Activated naive CD4-positive, alpha-beta T cell treated with anti-CD3 and anti-CD28 coated beads, Interleukin-2, amount 50 U/mL, for 72 hours (primary cell): ENCODE results near the gene LCNL1. TPM values are rescaled to one million over a fixed set of nuclear protein-coding genes. Genes with fewer than 3 reads are reported as not detected.

Source experiments
- ATAC-seq, 2 donors: fragments of 150-1000 bp; cut with Tn5 transposase; 2 replicates each; pipeline ENCODE4 v1.10.0; 2021; ENCODE audit warnings: mild to moderate bottlenecking in 2 of 2, moderate library complexity in 2 of 2
- DNase-seq, 2 donors: peaks; one replicate each; pipeline ENCODE4 v3.0.0; 2021 to 2022; ENCODE audit warnings: low spot score in 2 of 2
- H3K27ac Mint-ChIP-seq, 2 donors: one replicate each; pipeline ENCODE4 v1.8.0; 2022; ENCODE audit warnings: mild to moderate bottlenecking in 2 of 2, mixed read lengths in 2 of 2
- H3K36me3 Mint-ChIP-seq, 2 donors: one replicate each; pipeline ENCODE4 v1.8.0; 2022; ENCODE audit warnings: mixed read lengths in 2 of 2
- H3K9me3 Mint-ChIP-seq, 2 donors: one replicate each; pipeline ENCODE4 v1.8.0; 2022; ENCODE audit warnings: mixed read lengths in 2 of 2
- total RNA-seq, 2 donors: library from RNA; stranded (reverse); gene quantifications; one replicate each; pipeline ENCODE4 v1.2.3, GENCODE V29; 2022

The LCNL1 gene
- total RNA-seq, 2 donors from 2014 or later = not detected

GRCh38 chr9:136954270-136955083, 28.3 kb upstream of the LCNL1 start:
- DNase-seq (no peak), ATAC-seq (no peak)
- Mint-ChIP-seq H3K9me3 (peaks cover 9% of the 10 kb centered on the region in 2 donors), H3K36me3 (no peaks in the 10 kb centered on the region), H3K27ac (no peak overlapping the region)

DNA sequence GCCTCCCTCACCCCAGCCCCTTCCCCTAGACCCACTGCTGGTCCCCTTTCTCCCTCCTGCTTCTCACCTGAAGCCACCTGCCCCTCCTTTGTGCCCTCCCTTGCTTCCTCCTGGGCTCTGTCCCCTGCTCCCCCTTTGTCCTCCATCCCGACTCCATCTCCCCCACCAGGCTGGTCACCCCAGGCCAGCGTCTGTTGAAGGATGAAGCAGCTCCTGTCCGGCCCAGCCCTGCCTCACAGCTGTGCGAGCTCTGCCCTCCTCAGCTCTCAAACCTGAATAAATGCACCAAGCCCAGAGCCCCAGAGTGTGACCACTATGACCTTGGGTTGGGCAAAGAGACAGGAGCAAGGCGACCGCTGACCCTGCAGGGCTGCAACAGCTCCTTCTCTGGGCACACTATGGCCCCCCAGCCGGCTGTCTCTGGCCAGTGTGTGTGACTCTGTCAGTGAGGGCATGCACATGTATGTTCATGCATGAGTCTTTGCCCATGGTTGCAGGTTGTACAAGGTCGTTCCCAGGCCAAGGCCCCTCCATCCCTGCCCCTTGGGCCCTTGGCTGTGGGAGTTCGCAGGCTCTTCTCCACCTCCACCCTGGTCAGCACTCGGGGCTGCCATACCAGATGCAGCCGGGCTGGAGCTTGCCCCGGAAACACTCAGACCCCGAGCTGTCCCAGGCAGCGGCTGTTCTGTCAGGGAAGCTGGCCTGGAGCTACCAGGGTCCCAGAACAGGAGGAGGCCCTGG, 27.4 kb upstream of the LCNL1 start:
- no peak overlapping the region for H3K27ac Mint-ChIP-seq

DNA sequence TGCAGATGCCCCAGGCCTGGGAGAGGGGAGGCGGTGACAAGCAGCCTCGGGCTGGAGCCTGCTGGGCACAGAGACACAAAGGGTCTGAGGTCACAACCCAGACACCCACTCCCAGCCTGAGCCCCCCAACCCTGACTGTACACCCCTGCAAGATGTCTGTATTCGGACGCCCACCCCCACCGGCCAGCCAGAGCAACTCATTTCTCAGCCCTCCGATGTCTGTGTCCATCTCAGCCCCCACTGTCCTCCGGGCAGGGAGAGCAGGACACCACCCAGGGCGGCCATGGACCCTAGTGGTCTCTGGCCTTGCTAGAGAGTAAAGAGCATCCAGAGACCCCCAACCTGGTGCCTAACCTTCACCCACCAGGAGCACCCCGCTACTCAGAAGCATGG, 26.9 kb upstream of the LCNL1 start:
- Mint-ChIP-seq H3K36me3 (no peaks in the 10 kb centered on the region), H3K9me3 (peaks cover 9% of the 10 kb centered on the region in 2 donors)
- no peak for ATAC-seq

More for the DNA sequence above, 27.4 kb upstream of the LCNL1 start:
- peaks cover 9% of the 10 kb centered on the region in 2 donors for H3K9me3 Mint-ChIP-seq
- ATAC-seq (no peak), DNase-seq (no peak)
- no peaks in the 10 kb centered on the region for H3K36me3 Mint-ChIP-seq

GRCh38 chr9:136956604-136957003, 26.2 kb upstream of the LCNL1 start:
- no peak for ATAC-seq
- H3K27ac Mint-ChIP-seq = no peak overlapping the region

More for the DNA sequence above, 26.9 kb upstream of the LCNL1 start:
- DNase-seq = no peak
- no peak overlapping the region for H3K27ac Mint-ChIP-seq

GRCh38 chr9:136957461-136957860, 25.3 kb upstream of the LCNL1 start:
- Mint-ChIP-seq H3K27ac (no peak overlapping the region), H3K9me3 (peaks cover 9% of the 10 kb centered on the region in 2 donors), H3K36me3 (no peaks in the 10 kb centered on the region)
- no peak for DNase-seq
- ATAC-seq = no peak

More at GRCh38 chr9:136956604-136957003, 26.2 kb upstream of the LCNL1 start:
- Mint-ChIP-seq H3K9me3 (peaks cover 9% of the 10 kb centered on the region in 2 donors), H3K36me3 (no peaks in the 10 kb centered on the region)
- no peak for DNase-seq

DNA sequence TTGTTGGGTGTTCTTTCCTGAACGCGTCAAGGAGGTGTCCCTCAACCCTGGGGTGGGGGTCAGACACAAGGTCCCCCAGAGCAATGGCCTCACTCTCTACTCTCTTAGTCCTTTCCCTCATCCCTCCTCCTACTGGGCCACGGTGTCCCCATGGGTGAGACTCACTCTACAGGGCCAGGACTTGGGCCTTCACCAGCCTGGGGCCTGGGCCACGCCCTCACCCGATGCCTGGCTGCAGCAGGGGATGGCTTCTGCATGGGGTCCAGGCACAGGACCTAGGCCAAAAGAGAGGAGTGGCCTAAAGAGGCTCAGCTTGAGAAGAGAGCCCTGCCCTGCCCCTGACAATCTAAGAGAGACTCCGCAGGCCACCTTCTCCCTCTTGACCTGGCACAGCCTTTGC, 24.9 kb upstream of the LCNL1 start:
- H3K36me3 Mint-ChIP-seq = no peaks in the 10 kb centered on the region
- DNase-seq (no peak), ATAC-seq (no peak)
- H3K9me3 Mint-ChIP-seq = peaks cover 9% of the 10 kb centered on the region in 2 donors
- no peak overlapping the region for H3K27ac Mint-ChIP-seq

DNA sequence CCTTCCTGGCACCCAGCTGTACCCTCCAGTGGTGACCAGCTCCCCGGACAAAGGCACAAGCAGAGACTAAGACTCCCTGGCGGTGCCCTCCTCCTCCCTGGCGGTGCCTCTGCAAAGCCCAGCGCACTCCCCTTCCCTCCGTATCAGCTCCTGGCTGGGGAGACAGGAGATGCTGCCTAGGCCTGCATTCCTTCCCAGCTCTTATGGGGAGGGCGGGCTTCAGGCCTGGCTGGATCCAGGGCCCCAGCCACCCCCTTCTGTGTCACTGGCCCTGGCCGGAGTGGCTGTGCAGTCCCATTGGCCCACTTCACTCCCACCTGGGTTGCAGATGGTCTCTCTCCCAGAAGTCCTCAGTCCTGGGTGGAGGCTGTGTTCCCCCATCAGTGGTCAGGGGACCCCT, 24.3 kb upstream of the LCNL1 start:
- H3K36me3 Mint-ChIP-seq = no peaks in the 10 kb centered on the region
- DNase-seq (no peak), ATAC-seq (no peak)
- peaks cover 9% of the 10 kb centered on the region in 2 donors for H3K9me3 Mint-ChIP-seq
- H3K27ac Mint-ChIP-seq = no peak overlapping the region

DNA sequence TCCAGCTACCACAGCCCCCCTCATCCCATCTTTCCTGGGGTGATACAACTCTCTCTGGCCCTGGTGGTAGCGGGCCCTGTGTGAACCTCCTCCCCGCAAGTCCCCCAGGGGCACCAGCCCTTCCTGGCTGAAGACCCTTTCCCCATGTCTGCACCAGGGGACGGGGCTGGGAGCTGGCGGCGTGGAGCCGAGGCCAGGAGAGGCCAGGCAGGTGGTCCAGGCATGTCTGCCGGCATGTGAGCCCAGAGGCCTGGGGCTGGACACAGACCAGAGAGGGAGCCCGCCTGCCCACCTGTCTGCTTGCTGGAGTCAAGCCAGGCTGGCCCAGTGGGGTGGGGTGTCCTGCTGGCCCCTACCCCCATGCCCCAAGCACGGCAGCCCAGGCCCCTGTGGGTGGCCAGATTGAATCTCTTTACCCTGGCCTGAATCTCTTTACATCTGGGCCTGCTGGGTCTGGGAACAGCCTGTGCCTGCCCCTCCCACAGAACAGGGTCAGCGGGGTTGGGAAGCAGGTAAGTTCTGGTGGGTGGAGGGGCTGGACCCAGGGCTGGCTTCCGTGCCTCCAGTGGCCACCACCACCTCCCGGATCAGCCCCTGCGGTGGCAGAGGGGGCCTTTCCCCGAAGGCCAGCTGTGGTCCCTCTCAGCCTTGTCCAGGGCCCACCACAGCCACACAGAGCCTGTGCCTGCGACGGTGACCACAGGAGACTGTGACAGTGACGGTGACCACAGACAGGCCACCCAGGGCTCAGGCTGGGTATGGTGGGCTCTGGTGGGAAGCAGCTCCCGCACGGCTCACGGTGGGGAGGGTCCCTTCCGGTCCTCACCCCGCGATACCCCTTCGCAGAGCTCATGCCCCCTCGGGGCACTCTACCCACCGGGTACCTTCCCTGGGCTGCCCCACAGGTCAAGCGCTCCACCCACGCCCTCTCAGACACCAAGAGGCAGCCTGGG, 23.6 kb upstream of the LCNL1 start:
- H3K27ac Mint-ChIP-seq = no peak overlapping the region
- no peaks in the 10 kb centered on the region for H3K36me3 Mint-ChIP-seq
- peaks cover 9% of the 10 kb centered on the region in 2 donors for H3K9me3 Mint-ChIP-seq
- no peak for ATAC-seq
- DNase-seq = no peak

DNA sequence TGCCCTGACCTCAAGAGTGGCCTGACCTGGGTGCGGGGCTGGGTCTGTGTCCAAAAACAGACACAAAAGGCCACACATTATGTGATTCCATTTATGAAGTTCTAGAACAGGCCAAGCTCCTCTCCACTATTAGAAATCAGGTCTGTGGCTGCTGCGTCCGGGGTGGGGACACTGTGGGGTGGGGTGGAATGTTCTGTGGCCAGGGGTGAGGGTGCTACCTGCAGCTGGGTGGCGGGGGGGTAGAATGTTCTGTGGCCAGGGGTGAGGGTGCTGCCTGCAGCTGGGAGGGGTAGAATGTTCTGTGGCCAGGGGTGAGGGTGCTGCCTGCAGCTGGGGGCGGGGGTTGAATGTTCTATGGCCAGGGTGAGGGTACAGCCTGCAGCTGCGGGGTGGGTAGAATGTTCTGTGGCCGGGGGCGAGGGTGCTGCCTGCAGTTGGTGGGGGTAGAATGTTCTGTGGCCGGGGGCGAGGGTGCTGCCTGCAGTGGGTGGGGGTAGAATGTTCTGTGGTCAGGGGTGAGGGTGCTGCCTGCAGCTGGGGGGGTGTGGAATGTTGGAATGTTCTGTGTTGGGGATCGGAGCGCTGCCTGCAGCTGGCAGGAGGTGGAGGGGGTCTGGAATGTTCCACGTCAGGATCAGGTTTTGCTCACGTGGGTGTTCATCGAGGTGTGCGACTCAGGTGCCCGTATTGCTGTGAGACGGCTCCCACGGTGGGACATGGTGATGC, 22.4 kb upstream of the LCNL1 start:
- DNase-seq (no peak), ATAC-seq (no peak)
- Mint-ChIP-seq H3K36me3 (no peaks in the 10 kb centered on the region), H3K9me3 (peaks cover 9% of the 10 kb centered on the region in 2 donors), H3K27ac (no peak overlapping the region)

- DNase-seq = no peak
- no peaks in the 10 kb centered on the region for H3K36me3 Mint-ChIP-seq
- H3K27ac Mint-ChIP-seq = no peak overlapping the region
- H3K9me3 Mint-ChIP-seq = peaks cover 9% of the 10 kb centered on the region in 2 donors
- no peak for ATAC-seq
Observed at GRCh38 chr9:136960938-136961275, 21.9 kb upstream of the LCNL1 start.

GRCh38 chr9:136961279-136962065, 21.3 kb upstream of the LCNL1 start:
- no peak overlapping the region for H3K27ac Mint-ChIP-seq
- DNase-seq (no peak), ATAC-seq (no peak)
- peaks cover 5% of the 10 kb centered on the region in 2 donors for H3K9me3 Mint-ChIP-seq
- no peaks in the 10 kb centered on the region for H3K36me3 Mint-ChIP-seq

DNA sequence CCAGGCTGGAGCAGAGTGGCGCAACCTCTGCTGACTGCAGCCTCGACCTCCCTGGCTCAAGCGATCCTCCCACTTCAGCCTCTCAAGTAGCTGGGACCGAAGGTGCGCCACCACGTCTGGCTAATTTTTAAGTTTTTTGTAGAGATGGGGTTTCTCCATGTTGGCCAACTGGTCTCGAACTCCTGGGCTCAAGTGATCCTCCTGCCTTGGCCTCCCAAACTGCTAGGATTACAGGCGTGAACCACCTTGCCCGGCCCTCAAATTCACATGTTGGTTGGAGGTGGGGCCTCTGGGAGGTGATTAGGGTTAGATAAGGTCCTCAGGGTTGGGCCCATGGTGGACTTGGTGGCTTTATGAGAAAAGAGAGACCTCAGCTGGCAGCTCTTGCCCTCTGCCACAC, 20.6 kb upstream of the LCNL1 start:
- DNase-seq (no peak), ATAC-seq (no peak)
- Mint-ChIP-seq H3K36me3 (no peaks in the 10 kb centered on the region), H3K9me3 (no peaks in the 10 kb centered on the region), H3K27ac (no peak overlapping the region)

- DNase-seq (no peak), ATAC-seq (no peak)
- no peak overlapping the region for H3K27ac Mint-ChIP-seq
- H3K36me3 Mint-ChIP-seq = no peaks in the 10 kb centered on the region
- no peaks in the 10 kb centered on the region for H3K9me3 Mint-ChIP-seq
Observed at GRCh38 chr9:136962701-136963248, 20.0 kb upstream of the LCNL1 start.

DNA sequence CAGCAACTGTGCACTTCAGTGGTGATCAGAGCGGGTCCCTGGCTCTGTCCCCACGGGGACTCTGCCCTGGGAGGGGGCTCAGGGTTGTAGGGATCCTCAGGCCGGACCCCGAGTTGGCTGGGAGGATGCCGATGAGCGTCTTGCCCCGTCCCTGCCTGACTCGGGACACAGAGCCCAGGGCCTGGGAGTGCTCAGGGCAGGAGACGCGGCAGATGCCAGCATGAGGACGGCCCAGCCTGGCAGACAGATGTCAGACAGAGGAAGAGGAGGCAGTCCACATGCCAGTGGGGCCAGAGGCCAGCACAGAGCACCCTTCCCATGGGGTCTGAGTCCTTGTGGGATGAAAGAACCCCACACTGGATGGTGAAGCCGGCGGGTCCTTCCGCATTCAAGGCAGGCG, 19.5 kb upstream of the LCNL1 start:
- no peak for ATAC-seq
- H3K36me3 Mint-ChIP-seq = no peaks in the 10 kb centered on the region
- no peak overlapping the region for H3K27ac Mint-ChIP-seq
- no peak for DNase-seq
- H3K9me3 Mint-ChIP-seq = no peaks in the 10 kb centered on the region

DNA sequence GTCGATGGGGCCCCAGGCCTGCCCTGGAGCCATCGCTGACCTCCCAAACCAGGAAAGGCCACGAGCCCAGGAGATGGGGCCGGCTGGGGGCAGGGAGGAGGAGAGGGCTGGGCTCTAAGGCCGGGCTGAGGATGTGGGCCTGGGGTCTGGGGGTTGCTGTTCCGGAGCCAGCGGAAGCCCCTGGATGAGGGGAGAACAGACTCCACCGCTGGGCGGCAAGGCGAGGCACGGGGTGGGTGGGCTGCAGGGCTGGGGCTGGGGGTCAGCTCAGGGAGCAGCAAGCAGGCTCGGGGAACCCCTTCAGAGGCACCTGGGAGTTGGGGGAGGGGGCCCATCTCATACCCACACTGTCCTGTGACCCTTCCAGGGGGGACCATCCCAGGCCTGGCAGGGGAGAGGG, 19.0 kb upstream of the LCNL1 start:
- no peaks in the 10 kb centered on the region for H3K36me3 Mint-ChIP-seq
- no peak for ATAC-seq
- H3K27ac Mint-ChIP-seq = no peak overlapping the region
- no peaks in the 10 kb centered on the region for H3K9me3 Mint-ChIP-seq
- DNase-seq = no peak
